A673 (cell line): ENCODE results near the gene ATCAY. TPM values are rescaled to one million over a fixed set of nuclear protein-coding genes. Genes with fewer than 3 reads are reported as not detected.
A peak's percentile ranks its signal among the peaks of the same experiment; 100 is the strongest.

Experiments used
- BruUV-seq: library from RNA; stranded (reverse); fragments of 400-500 nt; replicated peaks from 2 replicates; lab custom pipeline; 2021; lab: Mats Ljungman, UMichigan
- CTCF ChIA-PET: fragments of 300-600 bp; sonication (Branson Sonifier 250); formaldehyde crosslinking; loops from one replicate; lab custom pipeline; 2022; ENCODE audit warnings: antibody characterized with exemption; lab: Charles Lee
- POLR2A ChIA-PET: fragments of 300-600 bp; sonication (Branson Sonifier 250); formaldehyde crosslinking; loops from one replicate; lab custom pipeline; 2022; ENCODE audit warnings: antibody characterized with exemption; ENCODE audit not compliant: low non-redundant PET; lab: Charles Lee
- DNase-seq: peaks from one replicate; pipeline ENCODE4 v3.0.0-alpha.2; 2015; ENCODE audit warnings: low spot score
- H3K27ac ChIP-seq: fragments of 200-600 bp; sonication (generic); 2 replicates; pipeline ENCODE4 v1.5.1; 2016; ENCODE audit warnings: mixed run types, low read depth, mild to moderate bottlenecking, mixed read lengths, antibody characterized with exemption, low read length; ENCODE audit not compliant: poor library complexity, severe bottlenecking
- H3K27me3 ChIP-seq: fragments of 200-600 bp; sonication (generic); replicated peaks from 2 replicates; pipeline ENCODE4 v1.6.1; 2017; ENCODE audit warnings: mixed run types, low read depth, mild to moderate bottlenecking, mixed read lengths, antibody characterized with exemption, low read length; ENCODE audit not compliant: insufficient read depth, poor library complexity
- H3K36me3 ChIP-seq: fragments of 200-600 bp; sonication (generic); 2 replicates; pipeline ENCODE4 v1.6.1; 2016; ENCODE audit warnings: mixed run types, mild to moderate bottlenecking, mixed read lengths, antibody characterized with exemption, low read length; ENCODE audit not compliant: insufficient read depth, poor library complexity, severe bottlenecking
- H3K4me1 ChIP-seq: fragments of 200-600 bp; sonication (generic); 2 replicates; pipeline ENCODE4 v1.6.1; 2017; ENCODE audit warnings: mixed run types, mild to moderate bottlenecking, mixed read lengths, antibody characterized with exemption, low read length; ENCODE audit not compliant: insufficient read depth, poor library complexity, severe bottlenecking
- H3K4me3 ChIP-seq: fragments of 200-600 bp; sonication (generic); 2 replicates; pipeline ENCODE4 v1.5.1; 2016; ENCODE audit warnings: low read depth, mixed run types, mild to moderate bottlenecking, mixed read lengths, low read length; ENCODE audit not compliant: poor library complexity, severe bottlenecking
- H3K9me3 ChIP-seq: fragments of 200-600 bp; sonication (generic); 2 replicates; pipeline ENCODE4 v1.6.1; 2016; ENCODE audit warnings: mixed run types, low read depth, mild to moderate bottlenecking, mixed read lengths, antibody characterized with exemption, low read length; ENCODE audit not compliant: poor library complexity, severe bottlenecking
- EZH2 ChIP-seq: fragments of 200-600 bp; sonication (generic); IDR thresholded peaks from 2 replicates; pipeline ENCODE4 v1.6.1; 2017; ENCODE audit warnings: borderline replicate concordance, low read depth, mild to moderate bottlenecking, mixed read lengths, antibody characterized with exemption, low read length; ENCODE audit not compliant: poor library complexity, severe bottlenecking
- intact Hi-C: fragments of 100-400 bp; cut with micrococcal nuclease; formaldehyde crosslinking; loops from one replicate; pipeline ENCODE4 v1.10.0; 2022; ENCODE audit not compliant: unreplicated experiment
- total RNA-seq: library from RNA; stranded (reverse); gene quantifications from 2 replicates; pipeline ENCODE4 v1.2.3, GENCODE V29; 2021
- TF ChIP-seq, protein P1 (sequence below): fragments of 300-800, 200-600 bp; sonication (generic); conservative IDR thresholded peaks from 2 replicates; pipeline ENCODE4 v1.5.1; 2017; ENCODE audit warnings: low read depth, mild to moderate bottlenecking, antibody characterized with exemption, low read length, moderate library complexity, mixed read lengths

The ATCAY gene
- total RNA-seq, 1 experiment from 2014 or later: 0.95 TPM

DNA sequence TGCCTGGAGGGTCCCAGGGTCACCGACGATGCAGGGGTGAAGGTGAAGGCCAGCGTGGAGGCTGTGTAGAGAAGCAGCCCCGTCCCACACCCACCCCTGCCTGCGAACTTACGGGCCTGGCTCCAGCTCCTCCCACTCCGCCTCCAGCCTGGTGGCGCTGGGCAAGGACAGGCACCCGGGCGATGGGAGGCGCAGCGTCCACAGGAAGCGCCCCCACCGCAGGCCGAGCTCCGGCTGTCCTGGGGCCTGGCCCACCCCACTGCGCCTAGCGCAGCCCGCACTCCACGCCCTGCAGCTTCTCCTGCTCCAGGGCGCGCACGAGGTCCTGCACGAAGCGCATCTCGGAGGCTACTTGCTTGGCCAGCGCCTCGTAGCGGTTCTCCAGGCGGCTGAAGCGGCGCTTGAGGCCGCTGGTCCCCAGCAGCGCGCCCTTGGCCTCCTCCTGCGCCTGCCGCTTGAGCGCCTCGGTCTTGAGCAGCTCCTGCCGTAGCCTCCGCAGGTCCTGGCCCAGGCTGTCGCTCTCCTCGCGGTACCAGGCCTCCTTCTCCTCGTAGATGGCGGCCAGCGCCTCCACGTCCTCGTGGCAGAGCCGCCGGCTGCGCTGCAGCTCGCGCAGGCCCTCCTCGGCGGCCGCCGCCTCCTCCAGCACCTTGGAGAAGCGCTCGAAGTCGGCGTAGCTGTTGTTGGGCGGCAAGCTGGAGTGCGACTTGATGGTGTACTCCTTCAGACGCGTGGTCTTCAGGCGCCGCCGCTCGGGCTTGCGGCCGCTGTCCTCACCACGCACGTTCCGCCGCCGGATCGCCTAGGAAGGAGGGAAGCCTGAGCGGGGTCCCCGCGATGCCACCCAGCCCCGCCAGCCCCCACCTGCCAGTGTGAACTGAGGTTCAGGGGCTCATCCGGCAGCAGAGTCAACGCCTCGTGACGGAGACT is 78.6 kb downstream of the ATCAY start:
- BruUV-seq: TSS peak; percentile 37
- Histone ChIP-seq H3K4me3 (no peak overlapping the region), H3K9me3 (no peaks in the 10 kb centered on the region), H3K27ac (no peak overlapping the region), H3K27me3 (no peaks in the 10 kb centered on the region), H3K36me3 (peaks cover 23% of the 10 kb centered on the region), H3K4me1 (no peaks in the 10 kb centered on the region)
- intact Hi-C loops: no loop called here
- no peak for DNase-seq
- ChIA-PET POLR2A (no interaction called here), CTCF (no interaction called here)
- TF ChIP-seq, protein P1, sequence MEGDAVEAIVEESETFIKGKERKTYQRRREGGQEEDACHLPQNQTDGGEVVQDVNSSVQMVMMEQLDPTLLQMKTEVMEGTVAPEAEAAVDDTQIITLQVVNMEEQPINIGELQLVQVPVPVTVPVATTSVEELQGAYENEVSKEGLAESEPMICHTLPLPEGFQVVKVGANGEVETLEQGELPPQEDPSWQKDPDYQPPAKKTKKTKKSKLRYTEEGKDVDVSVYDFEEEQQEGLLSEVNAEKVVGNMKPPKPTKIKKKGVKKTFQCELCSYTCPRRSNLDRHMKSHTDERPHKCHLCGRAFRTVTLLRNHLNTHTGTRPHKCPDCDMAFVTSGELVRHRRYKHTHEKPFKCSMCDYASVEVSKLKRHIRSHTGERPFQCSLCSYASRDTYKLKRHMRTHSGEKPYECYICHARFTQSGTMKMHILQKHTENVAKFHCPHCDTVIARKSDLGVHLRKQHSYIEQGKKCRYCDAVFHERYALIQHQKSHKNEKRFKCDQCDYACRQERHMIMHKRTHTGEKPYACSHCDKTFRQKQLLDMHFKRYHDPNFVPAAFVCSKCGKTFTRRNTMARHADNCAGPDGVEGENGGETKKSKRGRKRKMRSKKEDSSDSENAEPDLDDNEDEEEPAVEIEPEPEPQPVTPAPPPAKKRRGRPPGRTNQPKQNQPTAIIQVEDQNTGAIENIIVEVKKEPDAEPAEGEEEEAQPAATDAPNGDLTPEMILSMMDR: no peak
- no peak for TF ChIP-seq EZH2

GRCh38 chr19:3959766-3960131 is 79.3 kb downstream of the ATCAY start:
- BruUV-seq: no TSS peak
- Histone ChIP-seq H3K4me3 (no peak overlapping the region), H3K4me1 (no peaks in the 10 kb centered on the region), H3K27me3 (no peaks in the 10 kb centered on the region), H3K9me3 (no peaks in the 10 kb centered on the region), H3K27ac (no peak overlapping the region), H3K36me3 (peaks cover 23% of the 10 kb centered on the region)
- TF ChIP-seq, protein P1: no peak
- TF ChIP-seq EZH2: no peak
- CTCF ChIA-PET: no interaction called here
- intact Hi-C loops: no loop called here
- DNase-seq: no peak
- POLR2A ChIA-PET: no interaction called here

GRCh38 chr19:3961007-3961406 is 80.5 kb downstream of the ATCAY start:
- H3K36me3 ChIP-seq: peaks cover 33% of the 10 kb centered on the region
- TF ChIP-seq EZH2: no peak
- TF ChIP-seq, protein P1: no peak
- no peaks in the 10 kb centered on the region for H3K4me1 ChIP-seq
- POLR2A ChIA-PET: interaction anchor here (0.6 kb wide), 2 partner anchors 10 to 338 kb away, joined by 4 to 7 read pairs; partner anchors contain the start of gene DAPK3
- no TSS peak for BruUV-seq
- intact Hi-C loops: no loop called here
- no peak for DNase-seq
- CTCF ChIA-PET: no interaction called here
- H3K27me3 ChIP-seq: no peaks in the 10 kb centered on the region
- no peak overlapping the region for H3K4me3 ChIP-seq
- no peak overlapping the region for H3K27ac ChIP-seq
- no peaks in the 10 kb centered on the region for H3K9me3 ChIP-seq
